Measurements from ENCODE around the gene KRTAP10-3. TPM values are rescaled to one million over a fixed set of nuclear protein-coding genes. Genes with fewer than 3 reads are reported as not detected.

Gene KRTAP10-3
- total and polyA plus RNA-seq, 2 experiments from 2014 or later, result not detected

- Histone ChIP-seq H3K79me2 (replicated peaks; ENCODE audit: insufficient read depth) (no peaks in the 10 kb centered on the region), H3K27me3 (ENCODE audit: insufficient read depth) (no peaks in the 10 kb centered on the region), H3K4me1 (ENCODE audit: insufficient read depth) (no peaks in the 10 kb centered on the region), H3K36me3 (ENCODE audit: insufficient read depth) (no peaks in the 10 kb centered on the region), H3K4me2 (no peak overlapping the region), H3K27ac (ENCODE audit: low read depth) (no peak overlapping the region), H2AFZ (no peak overlapping the region; the same call in 1 of the 2 replicates), H3K4me3 (no peak overlapping the region), H3F3A (replicated peaks; ENCODE audit: low read depth) (no peaks in the 10 kb centered on the region), H3K9me2 (ENCODE audit: insufficient read depth) (no peaks in the 10 kb centered on the region), H4K20me1 (replicated peaks; ENCODE audit: insufficient read depth) (no peaks in the 10 kb centered on the region)
- Mint-ChIP-seq H3K4me3 (no peak overlapping the region), H3K4me1 (peaks cover 10% of the 10 kb centered on the region; the same call in 2 of the 3 replicates), H3K27ac (no peak overlapping the region), H3K27me3 (ENCODE audit: insufficient read depth, low read depth, poor library complexity) (peaks cover 11% of the 10 kb centered on the region), H3K9me3 (peaks cover 8% of the 10 kb centered on the region), H3K36me3 (ENCODE audit: low read depth) (no peaks in the 10 kb centered on the region; the same call in 1 of the 3 replicates)
- DNase-seq (ENCODE audit: low spot score) (no peak), ATAC-seq (no peak)
- TF ChIP-seq REST (IDR thresholded peaks at IDR 0.05; ENCODE audit: unreplicated experiment) (no peak), ETS1 (IDR thresholded peaks at IDR 0.05) (no peak), ZNF331 (CRISPR knock-in tag; IDR thresholded peaks at IDR 0.05; ENCODE audit: low read depth) (no peak), ZNF462 (CRISPR knock-in tag; IDR thresholded peaks at IDR 0.05) (no peak), EZH2 (IDR thresholded peaks at IDR 0.05; ENCODE audit: low read depth, unreplicated experiment) (no peak), CTCF (conservative IDR thresholded peaks at IDR 0.05; ENCODE audit: low read depth in 2 of 2) (no peak), ZNF114 (CRISPR knock-in tag; IDR thresholded peaks at IDR 0.05) (no peak), EZH2phosphoT487 (IDR thresholded peaks at IDR 0.05; ENCODE audit: unreplicated experiment) (no peak), JUNB (IDR thresholded peaks at IDR 0.05; ENCODE audit: unreplicated experiment) (no peak), STAT1 (IDR thresholded peaks at IDR 0.05; ENCODE audit: unreplicated experiment) (no peak), CREB1 (CRISPR knock-in tag; IDR thresholded peaks at IDR 0.05; ENCODE audit: low read depth) (no peak), NANOG (IDR thresholded peaks at IDR 0.05; ENCODE audit: borderline replicate concordance) (no peak), POLR2AphosphoS5 (IDR thresholded peaks at IDR 0.05; ENCODE audit: low read depth) (no peak)
Observed at GRCh38 chr21:44603911-44604310, 45.3 kb upstream of the KRTAP10-3 start.

All from GM23338 (cell line).